OCI-M2 (cell line): ENCODE data around the gene PAX6.

Experiments
- DNase-seq: peaks from one replicate; lab custom pipeline; 2025; ENCODE audit not compliant: unreplicated experiment; lab: John Stamatoyannopoulos, UW

Gene PAX6

DNA sequence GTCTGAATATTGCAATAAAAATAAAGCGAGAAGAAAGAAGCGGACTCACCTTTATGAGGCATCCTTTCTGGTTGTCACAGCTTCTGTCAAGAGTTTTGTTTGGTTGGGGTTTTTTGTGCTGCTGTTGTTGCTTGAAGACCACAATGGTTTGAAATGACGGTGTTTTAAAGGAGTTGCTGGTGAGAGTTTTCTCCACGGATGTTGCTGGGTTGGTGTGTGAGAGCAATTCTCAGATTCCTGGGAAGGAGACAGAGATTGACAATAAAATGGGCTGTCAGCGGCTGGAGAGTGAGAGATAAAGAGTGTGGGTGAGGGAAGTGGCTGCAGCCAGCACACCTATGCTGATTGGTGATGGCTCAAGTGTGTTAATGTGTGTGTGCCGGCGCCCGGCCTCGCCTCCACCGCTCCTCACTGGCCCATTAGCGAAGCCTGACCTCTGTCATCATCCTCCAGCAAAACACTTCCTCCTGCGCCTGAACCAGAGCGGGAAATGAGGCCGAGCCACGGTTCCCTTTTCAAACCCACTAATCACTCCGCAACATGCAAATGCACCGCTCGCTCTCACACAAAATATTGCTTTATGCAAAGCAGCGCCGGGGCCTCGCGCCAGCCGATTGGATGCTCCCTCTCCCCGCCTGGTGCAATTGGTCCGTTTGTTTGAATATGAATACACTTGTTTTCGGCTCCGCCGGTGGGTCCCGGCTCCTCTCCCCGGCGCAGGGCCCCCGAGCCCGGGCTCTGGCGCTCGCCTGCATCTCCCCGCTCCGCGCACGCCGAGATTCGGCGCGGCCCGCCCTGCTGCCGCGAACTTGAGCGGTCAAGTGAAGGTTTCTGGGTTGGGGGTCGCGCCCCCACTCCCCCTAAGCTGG is at the start of gene PAX6:
Gene PAX6 (minus strand): TSS at position 544 of the 869 bp plus-strand sequence. CDS start 4,911 bp downstream, outside the sequence.
- peak; percentile 71 for DNase-seq

DNA sequence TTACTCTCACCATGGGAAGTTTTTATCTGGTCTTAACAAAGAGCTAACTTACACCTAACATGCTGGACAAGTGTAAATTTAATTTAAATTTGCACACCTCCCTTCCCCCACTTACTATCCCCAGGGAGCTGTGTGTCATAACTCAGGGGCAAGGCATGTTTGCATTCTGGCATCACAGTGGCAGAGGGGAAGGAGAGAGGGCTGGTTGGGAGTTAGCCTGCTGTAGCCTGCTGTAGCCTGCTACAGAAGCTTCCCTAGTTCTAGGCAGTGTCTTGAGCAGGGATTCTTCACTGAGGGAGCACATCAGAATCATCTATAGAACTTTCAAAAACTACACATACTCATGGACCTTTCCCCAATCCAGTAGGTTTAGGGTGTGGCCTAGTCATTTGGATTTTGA is 49.3 kb upstream of the PAX6 start:
- no peak for DNase-seq

DNA sequence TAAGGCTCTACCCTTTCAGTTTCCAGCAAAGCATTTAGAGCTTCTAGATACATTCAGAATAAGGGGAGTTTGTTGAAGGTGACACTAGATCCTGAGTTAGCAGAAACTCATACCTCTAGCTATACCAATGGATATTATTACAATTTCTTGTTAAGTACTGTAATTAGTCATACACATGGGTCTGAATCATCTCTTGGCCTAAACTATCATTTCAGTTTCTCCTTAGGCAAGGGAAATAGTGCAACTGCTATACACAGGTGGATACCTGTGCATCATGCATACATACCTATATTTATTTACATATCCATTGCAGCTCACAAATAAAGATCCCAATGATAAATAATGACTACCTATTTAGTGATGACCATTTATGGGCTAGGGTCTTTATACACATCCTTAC is 45.1 kb upstream of the PAX6 start:
- no peak for DNase-seq

DNA sequence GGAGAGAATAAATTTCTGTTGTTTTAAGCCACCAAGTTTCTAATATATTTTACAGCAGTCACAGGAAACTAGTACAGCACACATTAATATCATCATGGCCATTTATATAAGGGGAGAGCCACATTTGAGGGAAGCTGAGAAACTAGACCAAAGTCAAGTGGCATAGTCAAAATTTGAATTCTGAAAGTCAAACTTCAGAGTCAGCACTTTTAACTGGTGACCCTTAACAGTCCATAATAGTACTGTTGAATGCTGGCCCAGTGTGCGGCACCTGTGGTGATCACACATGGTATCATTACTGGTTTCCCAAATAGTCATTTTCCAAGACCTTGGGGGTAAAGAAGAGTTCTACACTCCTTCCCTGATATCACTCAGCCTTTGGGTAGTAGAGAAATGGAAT is 44.3 kb upstream of the PAX6 start:
- no peak for DNase-seq

DNA sequence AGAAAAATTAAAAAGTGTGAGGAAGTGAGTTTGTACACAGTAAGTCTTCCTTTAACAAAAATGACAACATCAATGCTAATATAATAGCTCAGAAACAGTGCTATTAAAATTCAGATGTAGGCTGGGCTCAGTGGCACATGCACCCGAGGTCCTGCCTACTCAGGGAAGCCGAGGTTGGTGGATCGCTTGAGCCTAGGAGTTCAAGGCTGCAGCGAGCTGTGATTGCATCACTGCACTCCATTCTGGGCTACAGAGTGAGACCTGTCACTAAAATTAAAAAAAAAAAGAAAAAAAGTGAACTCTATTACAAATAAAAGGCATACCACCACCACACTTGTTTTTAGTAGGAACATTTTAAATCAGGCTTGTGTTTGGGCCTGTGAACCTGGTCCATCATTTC is 39.2 kb upstream of the PAX6 start:
- DNase-seq, result no peak

DNA sequence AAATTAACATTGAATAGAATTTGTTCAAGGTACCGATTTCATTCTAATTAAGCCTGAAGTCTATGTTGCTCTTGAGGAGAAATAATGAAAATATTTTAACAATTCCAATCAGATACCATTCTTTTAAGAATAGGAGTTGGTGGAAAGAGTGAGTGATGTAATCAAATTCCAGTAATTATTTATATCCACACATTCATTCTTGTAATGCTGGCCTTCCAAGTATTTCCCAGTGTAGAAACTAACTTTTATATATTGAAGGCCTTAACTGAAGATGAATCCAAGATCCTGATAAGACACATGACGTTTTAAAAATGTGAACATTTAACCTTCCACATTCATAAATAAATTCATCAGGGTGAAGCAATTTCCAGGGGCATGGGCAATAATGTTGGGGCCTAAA is 36.6 kb upstream of the PAX6 start:
- DNase-seq, result no peak

DNA sequence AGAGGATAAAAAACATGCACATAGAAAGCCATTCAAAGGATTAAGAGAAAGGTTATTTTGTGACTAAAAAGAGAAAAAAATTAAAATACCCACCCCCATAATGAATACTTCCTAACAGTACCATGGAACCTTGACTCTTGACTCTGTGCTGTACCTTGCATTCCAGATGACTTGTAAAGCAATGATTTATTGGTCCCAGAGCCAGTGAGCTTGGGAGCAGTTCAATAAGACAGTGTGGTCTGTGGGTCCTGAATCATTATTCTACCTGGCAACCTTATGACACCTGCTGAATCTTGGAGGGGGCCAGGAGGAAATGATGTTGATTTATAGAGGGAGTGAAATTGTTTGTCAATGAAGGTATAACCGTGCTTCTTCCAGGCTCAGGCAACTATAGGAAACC is 34.2 kb upstream of the PAX6 start:
- DNase-seq, result no peak

DNA sequence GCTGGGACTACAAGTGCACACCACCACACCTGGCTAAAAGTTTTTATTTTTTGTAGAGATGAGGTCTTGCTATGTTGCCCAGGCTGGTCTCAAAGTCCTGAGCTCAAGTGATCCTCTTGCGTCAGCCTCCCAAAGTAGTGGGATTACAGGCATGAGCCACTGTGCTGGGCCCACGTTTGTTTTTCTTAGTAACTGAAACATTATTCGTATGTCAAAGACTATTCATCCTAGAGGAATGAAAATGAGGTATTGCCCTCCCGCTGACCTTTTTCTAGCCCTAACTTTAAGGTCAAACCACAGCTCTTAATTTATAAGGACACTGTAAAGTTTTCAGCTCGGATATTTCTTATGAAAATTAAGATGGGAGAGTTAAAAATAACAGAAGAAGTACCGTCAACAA is 33.2 kb upstream of the PAX6 start:
- no peak for DNase-seq

DNA sequence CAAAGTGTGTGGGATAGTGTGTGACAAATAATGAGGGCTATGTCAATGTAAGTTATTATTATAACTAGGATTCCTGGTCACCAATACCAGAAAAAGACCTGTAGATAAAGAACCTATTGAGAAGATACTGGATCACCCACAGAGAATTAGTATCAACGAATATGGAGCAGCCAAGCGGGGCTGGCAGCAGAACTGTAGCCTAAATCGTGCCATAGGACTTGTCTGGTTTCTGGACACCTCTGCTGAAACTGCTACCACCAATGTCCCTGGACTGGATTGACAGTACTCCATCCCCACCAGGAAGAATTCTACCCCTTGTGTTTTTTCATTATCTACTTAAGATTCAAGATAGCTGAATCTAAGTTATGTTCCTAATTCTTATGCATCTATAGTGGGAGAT is 30.3 kb upstream of the PAX6 start:
- no peak for DNase-seq

DNA sequence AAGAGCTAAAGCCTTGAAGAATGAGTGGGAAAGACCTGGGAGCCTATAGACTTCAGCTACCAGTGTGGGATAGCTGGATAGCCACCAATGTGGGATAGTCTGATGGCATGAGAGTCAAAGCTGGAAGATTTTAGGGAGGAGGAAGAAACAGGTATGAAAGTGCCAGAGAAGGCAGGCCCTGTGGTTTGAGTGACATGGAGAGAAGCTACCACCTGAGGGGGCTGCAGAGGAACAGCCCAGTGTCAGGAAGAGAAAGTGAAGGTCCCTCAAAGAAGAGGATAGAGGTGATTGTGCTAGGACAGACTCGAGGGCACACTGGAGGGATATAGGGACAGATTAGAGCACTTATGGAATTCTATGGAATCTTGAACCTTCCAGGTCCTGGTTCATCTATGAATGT is 23.1 kb upstream of the PAX6 start:
- DNase-seq, result no peak

DNA sequence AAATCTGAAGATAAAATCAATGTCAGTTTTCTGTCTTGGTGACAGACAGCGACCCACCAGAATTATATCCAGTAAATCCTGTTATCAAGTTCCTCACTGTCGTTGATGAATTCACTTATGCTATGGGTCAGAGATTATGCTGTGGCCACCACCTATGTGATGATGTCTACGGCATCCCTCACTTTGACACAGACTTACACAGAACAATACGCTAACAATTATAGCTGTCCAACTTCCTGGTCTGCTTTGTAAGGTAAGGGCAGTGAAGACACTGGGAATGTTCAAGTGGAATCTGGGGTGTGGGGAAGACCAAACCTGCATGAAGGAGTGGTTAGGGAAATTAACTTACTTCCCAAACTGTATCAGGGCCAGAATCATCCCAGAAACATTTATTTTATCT is 19.3 kb upstream of the PAX6 start:
- DNase-seq, result no peak

DNA sequence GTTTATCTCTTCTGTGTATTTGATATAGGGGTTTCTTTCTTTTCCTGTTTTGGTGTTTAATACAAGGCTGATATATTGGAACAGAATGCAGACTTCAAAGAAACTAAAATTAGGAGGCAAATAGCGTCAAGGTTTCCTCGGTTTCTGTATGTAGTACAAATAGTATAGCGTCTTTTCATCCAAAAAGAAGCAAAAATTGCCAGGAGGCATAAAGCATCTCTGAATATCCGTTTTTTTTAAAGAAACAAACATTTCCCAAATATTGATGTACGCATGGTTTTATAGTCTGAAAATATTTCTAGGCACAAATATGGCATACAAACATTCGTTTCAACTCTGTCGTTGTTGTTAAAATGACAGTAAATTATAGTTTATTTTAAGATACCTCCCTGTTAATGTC is 17.1 kb upstream of the PAX6 start:
- no peak for DNase-seq

DNA sequence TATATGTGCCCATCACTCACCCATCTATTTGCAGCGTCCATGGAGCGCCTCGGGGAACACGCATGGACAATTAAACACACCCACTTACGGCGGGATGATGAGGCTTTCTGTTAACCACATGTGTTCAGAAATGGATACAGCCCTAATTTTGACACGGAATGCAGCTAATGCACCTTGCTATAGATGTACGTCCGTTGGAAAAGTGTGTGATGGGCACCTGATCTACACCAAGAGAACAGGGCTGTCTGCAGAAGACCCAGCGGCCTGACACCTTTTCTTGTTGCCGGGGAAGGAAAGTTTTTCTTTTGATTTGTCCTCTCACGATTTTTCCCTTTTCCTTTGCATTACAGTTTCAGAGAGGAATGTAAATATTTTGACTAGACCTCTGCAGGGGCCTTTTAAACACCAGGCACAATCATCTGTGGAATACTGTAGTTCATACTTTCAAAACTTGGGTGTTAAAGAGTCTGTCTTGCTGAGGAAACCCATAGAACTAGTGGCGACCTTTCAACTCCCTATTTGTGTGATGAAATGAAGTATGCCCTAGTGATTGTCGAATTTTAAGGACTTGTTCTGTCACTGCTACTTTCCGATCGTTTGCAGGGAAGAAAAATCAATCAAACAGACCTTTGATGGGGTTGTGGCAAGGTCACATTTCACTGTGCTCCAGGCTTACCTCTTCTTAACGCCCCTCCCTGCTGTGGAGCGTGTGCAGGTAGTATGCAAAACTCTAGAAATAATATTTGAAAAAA is 16.5 kb upstream of the PAX6 start:
- no peak for DNase-seq

DNA sequence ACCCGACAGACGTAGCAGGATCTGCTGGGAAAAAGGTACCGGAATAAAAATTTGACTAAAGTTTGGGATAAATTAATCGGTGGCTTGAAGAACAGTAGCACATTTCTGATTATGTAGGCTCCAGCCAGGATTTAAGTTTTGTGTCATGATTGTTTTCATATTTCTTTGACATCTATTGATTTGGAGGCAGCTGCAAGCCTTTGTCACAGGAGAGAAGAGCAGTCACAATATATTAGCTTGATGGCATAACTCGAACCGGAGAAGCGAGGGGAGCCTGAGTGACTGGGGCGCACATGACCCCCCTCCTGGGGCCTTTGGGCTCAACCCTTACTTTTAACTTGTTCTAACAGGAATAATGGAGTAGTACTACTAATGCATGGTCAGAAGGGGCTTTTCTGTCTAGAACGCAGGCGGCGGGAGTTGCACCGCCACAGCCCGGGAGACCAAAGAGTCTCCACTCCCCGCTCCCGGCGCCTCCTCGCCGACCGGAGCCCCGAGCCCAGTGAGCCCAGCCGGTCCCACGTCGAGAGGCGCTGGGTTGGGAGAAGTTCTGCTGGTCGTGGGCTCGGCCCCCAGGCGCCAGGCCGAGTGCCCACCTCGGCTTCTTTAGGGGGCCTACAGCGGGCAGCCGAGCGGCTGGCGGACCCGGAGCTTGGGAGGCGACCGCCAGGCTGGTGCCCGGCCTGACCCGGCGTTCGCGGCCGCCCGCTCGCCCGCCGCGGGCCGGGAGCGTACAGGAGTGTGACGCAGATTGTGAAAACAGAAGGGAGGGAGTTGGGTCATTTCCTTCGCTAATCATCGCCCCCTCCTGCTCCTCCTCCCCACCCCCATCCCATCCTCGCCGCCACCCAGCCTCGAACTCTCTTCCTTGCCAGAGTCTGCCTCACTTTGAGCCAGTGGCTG is 15.7 kb upstream of the PAX6 start:
- no peak for DNase-seq

DNA sequence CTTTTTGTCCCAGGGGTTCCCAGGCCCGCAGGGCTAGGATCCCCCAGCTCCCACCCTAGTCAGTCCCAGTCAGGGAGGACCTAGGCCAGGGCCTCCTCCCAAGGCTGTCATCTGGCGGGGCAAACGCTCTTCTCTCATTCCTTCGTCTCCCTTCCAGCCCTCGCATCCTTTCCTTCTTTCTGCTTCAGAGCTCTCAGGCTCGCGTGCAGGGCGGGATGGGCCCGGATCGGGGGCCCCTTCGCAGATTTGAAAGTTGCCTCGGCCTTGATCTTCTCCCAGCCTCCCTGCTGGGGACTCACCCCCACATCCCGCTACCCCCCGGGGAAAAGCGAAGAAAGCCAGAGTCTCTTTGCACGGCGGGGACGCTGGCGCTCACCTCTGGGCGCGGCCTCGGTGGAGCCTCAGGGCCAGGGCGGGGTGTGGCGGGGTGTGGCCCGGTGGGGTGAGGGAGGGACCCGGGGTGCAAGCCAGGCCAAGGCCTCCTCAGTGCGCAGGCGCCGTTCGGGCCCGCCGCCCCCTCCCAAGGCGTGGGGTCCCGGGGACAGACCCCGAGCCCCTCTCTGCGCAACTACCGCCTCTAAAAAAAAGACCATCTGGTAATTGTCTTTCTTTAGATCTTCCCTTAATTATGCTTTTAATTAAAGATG is 14.8 kb upstream of the PAX6 start:
- DNase-seq, result no peak

DNA sequence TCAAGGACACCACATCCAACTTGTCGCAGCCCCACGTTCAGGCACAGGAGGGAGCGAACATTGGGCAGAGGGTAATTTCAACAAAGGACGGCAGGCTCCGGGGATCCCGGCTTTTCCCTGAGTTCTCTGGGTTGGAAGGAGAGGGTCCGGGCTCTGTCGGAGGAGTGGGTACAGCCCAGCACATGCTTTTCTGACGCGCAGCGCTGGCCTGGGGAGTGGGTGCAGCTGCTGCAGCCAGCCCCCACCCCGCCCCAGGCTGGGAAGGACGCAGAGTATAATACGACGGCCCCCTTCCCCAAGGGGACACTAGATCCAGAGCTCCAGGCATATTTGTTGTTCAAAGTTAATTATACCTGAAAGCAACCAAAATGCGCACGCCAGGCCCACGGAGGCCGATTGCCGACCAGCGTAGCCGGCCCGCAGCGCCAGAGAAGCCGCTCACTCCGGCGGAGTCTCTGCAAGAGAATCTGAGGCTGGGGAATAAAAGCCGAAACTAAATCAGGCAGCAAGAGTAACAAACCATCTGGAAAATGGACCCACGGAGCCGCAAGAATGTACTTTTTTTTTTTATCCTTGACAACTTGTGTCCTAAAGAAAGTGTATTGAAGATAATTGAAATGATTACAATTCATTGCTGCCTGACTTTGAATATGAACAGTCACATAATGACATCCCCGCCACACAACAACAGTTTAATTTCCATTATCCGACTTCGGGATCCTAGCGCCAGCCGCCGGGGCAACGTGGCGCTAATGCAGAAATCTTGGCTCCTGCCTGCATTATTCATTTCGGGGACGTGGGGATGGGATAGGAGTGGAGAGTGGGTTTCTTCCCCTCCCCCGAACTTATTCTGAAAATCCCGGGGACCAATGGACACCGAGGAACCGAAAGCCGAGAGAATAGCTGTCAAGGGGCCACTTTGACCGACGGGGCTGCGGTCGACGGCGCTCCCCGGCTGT is 14.0 kb upstream of the PAX6 start:
- DNase-seq, result no peak

DNA sequence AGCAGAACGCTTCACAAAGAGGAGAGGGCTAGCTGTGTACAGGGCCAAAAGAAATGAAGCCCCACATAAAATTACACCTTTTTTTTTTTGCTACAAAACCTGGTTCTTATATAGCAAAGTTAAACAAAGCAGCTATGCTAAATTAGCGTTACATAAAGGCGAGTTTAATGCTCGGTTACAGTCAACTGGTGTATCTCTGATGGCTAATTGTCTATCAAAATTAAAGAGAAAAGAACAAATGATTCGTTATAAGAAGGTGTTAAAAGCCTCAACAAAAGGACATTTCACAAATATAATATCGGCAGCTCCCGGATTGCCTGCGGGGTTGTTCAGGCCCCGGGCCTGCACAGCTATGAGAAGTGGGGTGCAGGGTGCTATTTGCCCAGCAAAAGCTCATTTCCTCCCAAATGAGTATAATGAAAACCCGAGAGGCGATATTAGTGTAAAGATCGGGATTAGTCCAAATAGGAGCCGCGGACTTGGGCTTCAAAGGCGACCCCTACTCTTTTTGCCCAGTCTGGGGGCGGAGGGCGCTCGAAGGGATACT is 13.3 kb upstream of the PAX6 start:
- DNase-seq, result no peak

DNA sequence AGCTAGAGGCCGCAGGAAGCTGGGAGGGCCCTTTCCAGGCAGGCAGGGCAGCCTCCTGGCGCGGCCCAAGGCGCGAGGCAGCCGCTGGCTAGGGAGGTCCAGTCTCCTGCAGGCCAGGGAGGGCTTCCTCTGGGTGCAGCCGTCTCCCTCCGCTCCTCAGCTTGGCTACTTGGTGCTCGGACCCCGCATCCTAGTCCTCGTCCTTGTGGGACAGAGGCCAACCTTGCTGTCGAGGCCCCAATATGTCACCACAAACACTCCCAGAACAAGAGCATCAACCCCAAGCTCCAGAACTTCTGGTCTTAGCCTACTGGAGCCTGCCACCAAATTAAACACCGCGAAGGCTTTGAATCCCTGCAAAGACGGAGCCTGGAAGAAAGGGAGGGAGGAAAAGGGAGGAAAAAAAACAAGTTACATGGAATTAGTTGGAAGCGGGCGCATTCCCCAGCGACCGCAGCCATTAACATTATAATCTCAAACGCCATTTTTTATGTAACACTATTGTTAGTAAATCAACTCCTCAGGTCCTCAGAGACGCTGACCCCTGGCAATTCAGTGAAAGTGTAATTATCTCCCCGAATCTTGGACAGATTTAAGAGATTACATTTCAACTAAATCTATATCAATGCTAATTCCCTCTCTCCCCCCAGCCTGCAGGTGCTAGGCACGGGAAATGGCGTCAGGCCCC is 12.7 kb upstream of the PAX6 start:
- DNase-seq, result no peak
